Cardiac fibroblast (primary cell): ENCODE measurements around the gene PRMT2.

Source experiments
- DNase-seq, 2 donors: peaks; one replicate each; pipeline versions ENCODE4 v3.0.0 to v3.0.0-alpha.2; 2010; ENCODE audit warnings: low read depth in 2 of 2
- H3K4me3 ChIP-seq, 2 donors: replicated peaks in 1 of 2; 1 replicate in 1 of 2; 2 replicates in 1 of 2; pipeline ENCODE4 v1.5.1; 2011; ENCODE audit warnings: low read depth in 2 of 2, low read length in 2 of 2, mild to moderate bottlenecking in 2 of 2, moderate library complexity in 1 of 2
- TF ChIP-seq, protein P1 (sequence below): IDR thresholded peaks from one replicate; pipeline ENCODE4 v1.5.1; 2011; ENCODE audit warnings: low read depth, mild to moderate bottlenecking, low read length, inconsistent platforms

PRMT2 gene

DNA sequence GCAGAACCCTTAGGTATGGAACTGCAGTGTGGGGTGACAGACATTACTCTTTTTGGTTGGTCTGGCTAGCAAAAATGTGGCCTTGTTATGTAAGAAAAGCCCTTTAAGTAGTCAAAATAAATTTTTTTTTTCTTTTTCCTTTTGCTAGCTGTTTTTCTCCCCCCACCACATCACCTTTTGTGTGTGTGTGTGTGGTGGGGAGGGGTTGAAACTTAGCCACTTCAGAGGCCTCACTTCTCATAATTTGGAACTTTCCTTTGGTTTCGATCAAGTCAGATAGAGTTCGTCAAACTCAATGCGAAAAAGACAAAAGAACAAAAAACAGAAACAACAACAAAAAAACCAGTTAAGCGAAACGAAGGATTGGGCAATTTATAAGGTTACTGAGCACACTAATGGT, 1.9 kb upstream of the PRMT2 start:
- DNase-seq = no peak
- no peak overlapping the region for H3K4me3 ChIP-seq
- TF ChIP-seq, protein P1, sequence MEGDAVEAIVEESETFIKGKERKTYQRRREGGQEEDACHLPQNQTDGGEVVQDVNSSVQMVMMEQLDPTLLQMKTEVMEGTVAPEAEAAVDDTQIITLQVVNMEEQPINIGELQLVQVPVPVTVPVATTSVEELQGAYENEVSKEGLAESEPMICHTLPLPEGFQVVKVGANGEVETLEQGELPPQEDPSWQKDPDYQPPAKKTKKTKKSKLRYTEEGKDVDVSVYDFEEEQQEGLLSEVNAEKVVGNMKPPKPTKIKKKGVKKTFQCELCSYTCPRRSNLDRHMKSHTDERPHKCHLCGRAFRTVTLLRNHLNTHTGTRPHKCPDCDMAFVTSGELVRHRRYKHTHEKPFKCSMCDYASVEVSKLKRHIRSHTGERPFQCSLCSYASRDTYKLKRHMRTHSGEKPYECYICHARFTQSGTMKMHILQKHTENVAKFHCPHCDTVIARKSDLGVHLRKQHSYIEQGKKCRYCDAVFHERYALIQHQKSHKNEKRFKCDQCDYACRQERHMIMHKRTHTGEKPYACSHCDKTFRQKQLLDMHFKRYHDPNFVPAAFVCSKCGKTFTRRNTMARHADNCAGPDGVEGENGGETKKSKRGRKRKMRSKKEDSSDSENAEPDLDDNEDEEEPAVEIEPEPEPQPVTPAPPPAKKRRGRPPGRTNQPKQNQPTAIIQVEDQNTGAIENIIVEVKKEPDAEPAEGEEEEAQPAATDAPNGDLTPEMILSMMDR = no peak

DNA sequence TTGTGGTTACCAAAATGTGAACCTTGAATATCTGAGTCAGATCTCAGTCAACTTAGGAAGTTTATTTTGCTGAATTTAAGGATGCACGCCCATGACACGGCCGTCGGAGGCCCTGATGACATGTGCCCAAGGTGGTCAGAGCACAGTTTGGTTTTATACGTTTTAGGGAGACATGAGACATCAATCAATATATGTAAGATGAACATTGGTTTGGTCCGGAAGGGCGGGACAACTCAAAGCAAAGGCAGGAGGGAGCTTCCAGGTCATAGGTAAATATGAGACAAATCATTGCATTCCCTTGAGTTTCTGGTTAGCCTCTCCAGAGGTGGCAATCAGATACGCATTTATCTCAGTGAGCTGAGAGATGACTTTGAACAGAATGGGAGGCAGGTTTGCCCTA, 1.0 kb upstream of the PRMT2 start:
- H3K4me3 ChIP-seq = no peak overlapping the region
- no peak for DNase-seq

GRCh38 chr21:46634966-46635323, 529 bp upstream of the PRMT2 start:
- DNase-seq = peak; percentile 89 to 91
- TF ChIP-seq, protein P1 = no peak
- H3K4me3 ChIP-seq = peak overlapping the region; percentile 84 to 100

More for the DNA sequence above, 1.0 kb upstream of the PRMT2 start:
- TF ChIP-seq, protein P1 = no peak

DNA sequence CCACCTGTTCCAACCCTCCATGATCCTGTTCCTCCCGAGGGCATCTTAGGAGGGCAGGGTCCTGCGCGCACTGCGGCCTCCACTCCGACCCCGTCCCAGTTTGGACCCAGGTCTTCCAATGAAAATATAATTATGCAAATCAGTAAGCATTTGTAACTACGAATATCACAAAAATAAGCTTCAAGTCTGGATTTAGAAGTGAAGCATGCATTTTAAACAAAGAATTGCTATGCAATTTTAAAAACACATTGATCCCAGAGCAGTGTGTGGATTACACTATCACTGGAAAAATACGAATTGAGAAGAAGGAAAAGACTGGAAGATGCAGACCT, 673 bp downstream of the PRMT2 start:
- H3K4me3 ChIP-seq = peak overlapping the region; percentile 84 to 100
- TF ChIP-seq, protein P1 = no peak
- DNase-seq = no peak

DNA sequence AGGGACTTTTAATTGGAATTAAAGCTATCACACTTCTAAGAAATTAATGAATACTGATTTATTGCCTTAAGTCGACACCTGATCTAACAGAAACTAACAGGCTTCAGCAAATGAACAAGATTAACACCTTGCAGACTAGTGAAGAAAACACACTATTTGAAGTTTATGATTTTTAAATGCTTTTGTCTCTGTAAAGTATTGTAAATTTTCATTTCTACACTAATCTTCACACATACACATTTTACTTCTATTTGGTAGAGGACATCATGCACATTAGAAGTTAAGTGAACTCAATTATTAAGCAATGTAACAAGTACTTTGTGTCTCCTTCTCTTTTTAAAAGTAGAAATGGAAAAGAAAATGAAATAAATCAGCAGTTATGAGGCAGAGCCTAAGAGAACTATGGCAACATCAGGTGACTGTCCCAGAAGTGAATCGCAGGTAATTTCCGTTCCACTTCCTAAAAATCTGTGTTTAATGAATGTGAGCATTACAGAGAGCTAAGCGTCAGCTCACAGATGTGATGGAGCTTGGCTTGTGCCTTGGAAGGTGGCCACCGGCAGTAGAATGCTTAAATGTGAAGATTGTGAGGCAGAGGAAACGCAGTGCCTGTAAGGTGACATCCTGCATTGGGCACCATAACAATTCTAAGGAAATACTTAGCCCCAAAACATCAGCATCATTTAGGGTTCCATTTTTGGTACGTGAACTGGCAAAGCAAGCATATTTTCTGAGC, 1.2 kb downstream of the PRMT2 start:
- H3K4me3 ChIP-seq = peak overlapping the region; percentile 84 to 100
- no peak for DNase-seq

DNA sequence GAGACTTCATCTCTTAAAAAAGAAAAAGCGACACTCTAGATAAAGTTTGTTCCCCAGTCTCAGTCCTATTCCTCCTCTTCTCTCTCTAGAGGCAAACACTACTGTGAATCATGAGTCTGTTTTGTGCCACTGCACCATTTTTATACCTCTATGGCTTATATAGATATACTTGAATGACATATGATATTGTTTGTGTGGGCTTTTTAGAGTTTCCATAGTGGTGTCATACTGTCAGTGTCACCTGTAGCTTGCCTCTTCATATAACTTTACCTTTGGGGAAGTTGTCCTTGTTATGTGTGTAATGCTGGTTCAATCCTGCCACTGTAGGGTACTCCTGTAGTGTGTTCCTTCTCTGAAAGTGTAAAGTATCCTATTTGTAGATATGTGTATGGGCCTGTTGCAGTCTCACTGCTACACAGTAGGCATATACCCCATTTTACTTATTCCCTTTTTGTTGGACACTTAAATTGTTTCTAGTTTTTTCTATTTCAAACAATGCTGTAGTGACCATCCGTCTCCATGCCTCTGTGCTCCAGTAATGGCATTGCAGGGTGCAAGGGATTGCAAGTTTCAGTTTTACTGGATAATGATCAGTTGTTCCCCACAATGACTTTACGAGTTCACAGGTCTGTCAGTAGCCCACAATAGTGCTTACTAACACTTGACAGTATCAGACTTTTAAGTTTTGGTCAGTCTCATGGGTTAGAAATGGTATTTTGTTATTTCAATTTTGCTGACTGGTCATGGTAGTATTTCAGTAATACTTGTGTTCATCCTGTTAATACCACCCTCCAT, 2.7 kb downstream of the PRMT2 start:
- H3K4me3 ChIP-seq = peak overlapping the region in 1 of 2 donors; percentile 18
- TF ChIP-seq, protein P1 = no peak
- peak in 1 of 2 donors; percentile 9 for DNase-seq

More for the DNA sequence above, 1.2 kb downstream of the PRMT2 start:
- TF ChIP-seq, protein P1 = no peak
